GM18505 (cell line): ENCODE data around the gene LY6G6D.

Experiments used
- ATAC-seq: cut with Tn5 transposase; IDR thresholded peaks from one replicate; pipeline ENCODE4 v1.9.1; 2021; ENCODE audit not compliant: unreplicated experiment
- POLR2A ChIP-seq: IDR thresholded peaks from 4 replicates; pipeline ENCODE4 v1.6.1; 2011; ENCODE audit warnings: borderline replicate concordance; ENCODE audit not compliant: insufficient read depth, insufficient read length; ENCODE audit errors: extremely low read depth

The LY6G6D gene

GRCh38 chr6:31715022-31715958 is at the start of gene LY6G6D:
Gene LY6G6D, plus strand, starts transcription at chr6:31715348. Its CDS starts 8 bp downstream, at chr6:31715356.
- ATAC-seq: no peak
- TF ChIP-seq POLR2A: no peak

- peak; percentile 70 for ATAC-seq
- TF ChIP-seq POLR2A: peak; percentile 90
Observed at GRCh38 chr6:31665501-31666336, 49.4 kb upstream of the LY6G6D start, which contains the start of gene CSNK2B. Gene CSNK2B, plus strand, starts transcription at chr6:31666080. Its CDS starts 752 bp downstream, at chr6:31666832.

- no peak for ATAC-seq
- no peak for TF ChIP-seq POLR2A
Observed at GRCh38 chr6:31666337-31666965, 48.7 kb upstream of the LY6G6D start.

- no peak for TF ChIP-seq POLR2A
- no peak for ATAC-seq
Observed at GRCh38 chr6:31669676-31670075, 45.5 kb upstream of the LY6G6D start, which contains the start of gene LY6G5B. Gene LY6G5B, plus strand, starts transcription at chr6:31669976. Its CDS starts 975 bp downstream, at chr6:31670951.

GRCh38 chr6:31676322-31676903 is 38.7 kb upstream of the LY6G6D start:
- no peak for TF ChIP-seq POLR2A
- ATAC-seq: no peak

- TF ChIP-seq POLR2A: no peak
- ATAC-seq: no peak
Observed at GRCh38 chr6:31676904-31677303, 38.2 kb upstream of the LY6G6D start.

- no peak for ATAC-seq
- TF ChIP-seq POLR2A: no peak
Observed at GRCh38 chr6:31677955-31678354, 37.2 kb upstream of the LY6G6D start.

- no peak for TF ChIP-seq POLR2A
- ATAC-seq: no peak
Observed at GRCh38 chr6:31680226-31681134, 34.7 kb upstream of the LY6G6D start, which contains the start of gene LY6G5C. Gene LY6G5C, minus strand, starts transcription at chr6:31681067. Its CDS starts 694 bp downstream, at chr6:31680373.

GRCh38 chr6:31681135-31681671 is 33.9 kb upstream of the LY6G6D start:
- TF ChIP-seq POLR2A: peak; percentile 36
- ATAC-seq: no peak

GRCh38 chr6:31683591-31683990 is 31.6 kb upstream of the LY6G6D start:
- no peak for ATAC-seq
- no peak for TF ChIP-seq POLR2A

- no peak for ATAC-seq
- TF ChIP-seq POLR2A: no peak
Observed at GRCh38 chr6:31686483-31686882, 28.7 kb upstream of the LY6G6D start.
